ENCODE measurements around the gene SUMF1. TPM values are rescaled to one million over a fixed set of nuclear protein-coding genes. Genes with fewer than 3 reads are reported as not detected.

SUMF1 gene
- total RNA-seq, 2 experiments from 2014 or later: 6.4 to 6.6 TPM

GRCh38 chr3:4410606-4411005, 56.5 kb downstream of the SUMF1 start:
- Mint-ChIP-seq H3K4me3 (no peak overlapping the region), H3K4me1 (ENCODE audit: low read depth) (peaks cover 34% of the 10 kb centered on the region), H3K9me3 (no peaks in the 10 kb centered on the region), H3K27ac (no peak overlapping the region), H3K27me3 (no peaks in the 10 kb centered on the region), H3K36me3 (ENCODE audit: low read depth) (peaks cover 22% of the 10 kb centered on the region)
- ATAC-seq: no peak
- no peak for TF ChIP-seq CTCF (IDR thresholded peaks at IDR 0.05)
- ChIA-PET POLR2A (interaction anchor here (1.0 to 2.1 kb wide), 4 partner anchors 8 to 83 kb away, joined by 3 to 7 read pairs (median 4); partner anchors contain the start of gene ITPR1), CTCF (interaction anchor here (0.7 to 1.9 kb wide), 4 partner anchors 12 to 1003 kb away, joined by 3 to 6 read pairs (median 4); no protein-coding TSS in a partner anchor)
- no peak for DNase-seq
- intact Hi-C loops (cut with micrococcal nuclease): loop anchor here (1.0 kb wide), 1 partner anchor 23 kb away; no protein-coding TSS in a partner anchor

DNA sequence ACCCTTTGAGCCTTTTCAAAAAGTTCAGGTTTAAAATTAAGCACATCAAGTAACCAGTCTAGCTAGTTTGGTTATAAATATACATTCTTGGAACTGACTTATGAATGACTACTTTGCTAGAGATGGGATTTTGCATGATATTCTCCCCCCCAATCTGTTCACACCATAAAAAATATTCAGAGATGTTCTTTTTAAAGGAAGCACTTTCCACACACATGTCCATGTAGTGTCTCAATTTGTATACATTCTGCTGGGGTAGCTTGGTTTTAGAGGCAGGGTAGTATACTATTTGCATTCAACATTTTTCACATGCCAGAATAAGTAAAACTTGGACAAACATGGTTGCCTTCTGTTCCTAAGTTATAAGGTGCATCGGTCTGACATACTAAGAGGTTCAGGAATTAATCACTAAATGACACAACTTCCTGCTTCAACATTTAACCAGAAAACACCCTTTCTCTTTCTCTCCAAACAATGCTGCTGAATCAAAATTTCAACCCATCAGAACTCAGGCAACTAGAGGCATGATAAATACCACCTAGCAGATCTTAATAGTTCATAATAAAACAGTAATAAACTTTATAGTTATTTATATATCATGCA, 57.0 kb downstream of the SUMF1 start:
- POLR2A ChIA-PET: interaction anchor here (0.9 to 2.1 kb wide), 7 partner anchors 8 to 574 kb away, joined by 3 to 7 read pairs (median 4); partner anchors contain the start of gene ITPR1
- Mint-ChIP-seq H3K27me3 (no peaks in the 10 kb centered on the region), H3K9me3 (no peaks in the 10 kb centered on the region), H3K4me1 (ENCODE audit: low read depth) (peaks cover 34% of the 10 kb centered on the region), H3K36me3 (ENCODE audit: low read depth) (peaks cover 20% of the 10 kb centered on the region), H3K4me3 (peak overlapping the region; percentile 38), H3K27ac (peak overlapping the region; percentile 85)
- CTCF ChIA-PET: interaction anchor here (0.8 to 1.7 kb wide), 4 partner anchors 17 to 109 kb away, joined by 3 to 5 read pairs (median 4); no protein-coding TSS in a partner anchor
- DNase-seq: no peak
- intact Hi-C loops (cut with micrococcal nuclease): loop anchor here (1.0 to 5.0 kb wide), 2 partner anchors 23 to 58 kb away; no protein-coding TSS in a partner anchor
- peak; percentile 62 for ATAC-seq
- TF ChIP-seq CTCF (IDR thresholded peaks at IDR 0.05): no peak

DNA sequence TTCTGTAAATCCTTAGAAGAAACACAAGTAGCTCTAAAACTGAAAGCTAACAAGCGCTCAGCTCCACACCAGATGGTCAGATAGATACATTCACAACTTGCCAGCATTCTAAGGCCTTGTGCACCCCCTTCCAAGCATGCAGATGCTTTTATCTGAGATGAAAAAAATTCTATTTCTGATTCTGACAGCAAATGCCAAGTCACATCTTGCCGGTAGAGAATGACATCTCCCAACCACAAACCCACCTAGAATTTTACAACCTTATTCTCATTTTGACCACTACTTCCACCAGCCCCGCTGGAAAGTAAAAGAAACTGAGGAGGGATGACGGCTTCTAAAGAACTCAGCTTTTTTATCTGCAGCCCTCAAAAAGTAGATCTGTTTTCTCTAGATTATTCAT, 57.7 kb downstream of the SUMF1 start:
- H3K4me3 Mint-ChIP-seq: peak overlapping the region; percentile 45
- H3K9me3 Mint-ChIP-seq: no peaks in the 10 kb centered on the region
- peak; percentile 67 for ATAC-seq
- H3K27me3 Mint-ChIP-seq: no peaks in the 10 kb centered on the region
- peak overlapping the region; percentile 85 for H3K27ac Mint-ChIP-seq
- peak; percentile 62 for DNase-seq
- ChIA-PET POLR2A (interaction anchor here (0.7 to 2.1 kb wide), 7 partner anchors 9 to 575 kb away, joined by 3 to 7 read pairs (median 4); partner anchors contain the start of gene ITPR1), CTCF (interaction anchor here (0.7 to 1.7 kb wide), 6 partner anchors 11 to 222 kb away, joined by 3 to 5 read pairs (median 3); no protein-coding TSS in a partner anchor)
- peaks cover 34% of the 10 kb centered on the region for H3K4me1 Mint-ChIP-seq (ENCODE audit: low read depth)
- intact Hi-C loops (cut with micrococcal nuclease): loop anchor here (5.0 kb wide), 1 partner anchor 57 kb away; no protein-coding TSS in a partner anchor
- no peak for TF ChIP-seq CTCF (IDR thresholded peaks at IDR 0.05)
- H3K36me3 Mint-ChIP-seq (ENCODE audit: low read depth): peaks cover 19% of the 10 kb centered on the region

- H3K4me1 Mint-ChIP-seq (ENCODE audit: low read depth): peaks cover 34% of the 10 kb centered on the region
- no peak for TF ChIP-seq CTCF (IDR thresholded peaks at IDR 0.05)
- POLR2A ChIA-PET: interaction anchor here (0.7 to 2.1 kb wide), 5 partner anchors 12 to 85 kb away, joined by 3 to 7 read pairs (median 4); partner anchors contain the start of gene ITPR1
- ATAC-seq (no peak), DNase-seq (no peak)
- CTCF ChIA-PET: interaction anchor here (0.7 to 1.7 kb wide), 5 partner anchors 11 to 223 kb away, joined by 3 to 5 read pairs (median 3); no protein-coding TSS in a partner anchor
- peak overlapping the region; percentile 85 for H3K27ac Mint-ChIP-seq
- H3K4me3 Mint-ChIP-seq: peak overlapping the region; percentile 45
- peaks cover 18% of the 10 kb centered on the region for H3K36me3 Mint-ChIP-seq (ENCODE audit: low read depth)
- H3K9me3 Mint-ChIP-seq: no peaks in the 10 kb centered on the region
- H3K27me3 Mint-ChIP-seq: no peaks in the 10 kb centered on the region
- intact Hi-C loops (cut with micrococcal nuclease): loop anchor here (5.0 kb wide), 1 partner anchor 57 kb away; no protein-coding TSS in a partner anchor
Observed at GRCh38 chr3:4408958-4409357, 58.1 kb downstream of the SUMF1 start.

- DNase-seq (no peak), ATAC-seq (no peak)
- ChIA-PET POLR2A (no interaction called here), CTCF (no interaction called here)
- Mint-ChIP-seq H3K4me1 (ENCODE audit: low read depth) (peaks cover 34% of the 10 kb centered on the region), H3K27ac (no peak overlapping the region), H3K4me3 (no peak overlapping the region), H3K9me3 (no peaks in the 10 kb centered on the region), H3K27me3 (no peaks in the 10 kb centered on the region), H3K36me3 (ENCODE audit: low read depth) (peaks cover 20% of the 10 kb centered on the region)
- TF ChIP-seq CTCF (IDR thresholded peaks at IDR 0.05): no peak
- intact Hi-C loops (cut with micrococcal nuclease): loop anchor here (5.0 kb wide), 1 partner anchor 56 kb away; no protein-coding TSS in a partner anchor
Observed at GRCh38 chr3:4407941-4408340, 59.1 kb downstream of the SUMF1 start.
